GM15510 (cell line): ENCODE data around the gene LTBP1.

Experiments used
- POLR2A ChIP-seq: IDR thresholded peaks from 3 replicates; pipeline ENCODE4 v1.6.1; 2011; ENCODE audit warnings: borderline replicate concordance; ENCODE audit not compliant: insufficient read length; ENCODE audit errors: extremely low read depth

Gene LTBP1

GRCh38 chr2:33395034-33395433, 448.3 kb downstream of the LTBP1 start:
- TF ChIP-seq POLR2A = no peak

- TF ChIP-seq POLR2A = no peak
Observed at GRCh38 chr2:33395655-33396249, 449.0 kb downstream of the LTBP1 start.

DNA sequence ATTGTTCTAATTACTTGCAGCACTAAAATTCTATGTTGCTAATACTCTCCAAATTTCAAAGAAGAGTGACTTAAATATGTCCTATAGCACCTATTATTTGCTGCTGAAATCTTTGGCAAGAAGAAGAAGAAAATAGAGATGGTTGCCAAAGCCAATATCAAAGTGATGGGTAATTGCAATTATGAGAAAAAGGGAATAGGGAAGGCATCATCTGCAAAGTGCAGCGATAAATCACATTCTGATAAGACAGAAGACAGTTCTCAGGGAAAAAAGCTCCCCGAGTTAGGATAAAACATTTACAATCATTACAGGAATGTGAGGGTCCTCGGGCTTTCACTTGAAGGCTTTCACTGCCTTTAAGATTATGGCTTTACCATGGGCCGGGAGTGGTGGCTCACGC, 457.6 kb downstream of the LTBP1 start:
- TF ChIP-seq POLR2A = no peak

GRCh38 chr2:33406622-33407021, 459.9 kb downstream of the LTBP1 start:
- TF ChIP-seq POLR2A = no peak

- no peak for TF ChIP-seq POLR2A
Observed at GRCh38 chr2:33408109-33408508, 461.4 kb downstream of the LTBP1 start.

DNA sequence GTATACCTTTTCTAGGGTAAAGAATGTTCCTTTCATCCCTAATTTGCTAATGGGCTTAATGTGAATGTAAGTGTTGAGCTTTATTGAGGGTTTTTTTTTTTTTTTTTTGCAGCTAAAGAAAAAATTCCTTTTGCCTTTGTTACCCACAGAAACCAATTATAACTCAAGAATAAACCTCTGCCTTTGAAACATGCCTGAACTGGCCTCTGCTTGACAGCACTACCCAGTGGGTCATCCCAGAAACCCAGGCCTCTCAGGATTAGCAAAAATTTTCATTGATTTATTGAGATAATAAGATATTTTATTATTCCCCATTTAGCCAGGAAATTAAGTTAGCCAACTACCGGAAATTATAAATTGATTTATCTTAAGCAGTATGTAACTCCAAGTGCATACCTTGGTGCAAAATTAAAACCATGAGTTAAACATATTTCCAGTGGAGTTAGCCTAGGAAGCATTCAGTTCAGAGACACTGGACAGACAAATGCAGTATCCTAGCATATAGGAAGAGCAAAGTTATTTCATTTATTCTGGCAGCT, 462.7 kb downstream of the LTBP1 start:
- no peak for TF ChIP-seq POLR2A

DNA sequence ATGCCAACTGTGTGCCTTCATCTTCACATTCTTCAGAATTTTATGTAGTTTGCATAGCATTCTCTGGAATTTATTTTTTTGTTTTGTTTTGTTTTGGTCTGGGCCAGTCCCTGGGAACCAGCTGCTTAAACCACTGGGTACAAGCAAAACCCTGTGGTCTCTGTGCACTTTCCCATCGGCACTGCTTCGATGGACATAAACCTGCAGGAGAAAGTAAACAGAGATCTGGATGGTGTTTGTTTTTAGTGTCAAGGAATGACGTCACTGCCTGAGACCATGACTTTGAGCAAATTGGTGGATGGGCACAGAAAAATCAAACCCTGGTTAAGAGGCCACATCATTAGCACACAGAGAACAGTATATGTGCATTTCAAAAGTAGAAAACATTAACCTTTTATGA, 465.0 kb downstream of the LTBP1 start:
- TF ChIP-seq POLR2A = no peak

DNA sequence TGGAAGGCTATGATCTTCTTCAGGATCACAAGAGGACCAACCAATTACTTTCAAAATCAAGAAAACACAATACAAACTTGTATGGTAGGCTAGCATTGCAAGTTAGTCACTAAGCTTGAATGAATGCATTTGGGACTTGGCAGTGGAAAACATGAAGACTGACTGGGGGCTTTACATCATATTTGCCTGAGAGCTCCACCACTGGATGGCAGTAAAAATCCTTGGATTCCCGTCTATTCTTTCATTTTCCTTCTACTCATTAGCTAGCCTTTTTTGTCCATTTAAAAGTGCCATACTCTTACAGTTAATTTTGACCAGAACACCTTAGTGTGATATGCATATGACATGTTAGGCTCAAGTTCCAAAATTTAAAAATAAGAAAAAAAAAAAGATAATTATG, 466.2 kb downstream of the LTBP1 start:
- no peak for TF ChIP-seq POLR2A

- no peak for TF ChIP-seq POLR2A
Observed at GRCh38 chr2:33419581-33420200, 472.9 kb downstream of the LTBP1 start.

- no peak for TF ChIP-seq POLR2A
Observed at GRCh38 chr2:33420726-33421125, 474.0 kb downstream of the LTBP1 start.

GRCh38 chr2:33421820-33422219, 475.1 kb downstream of the LTBP1 start:
- TF ChIP-seq POLR2A = no peak

DNA sequence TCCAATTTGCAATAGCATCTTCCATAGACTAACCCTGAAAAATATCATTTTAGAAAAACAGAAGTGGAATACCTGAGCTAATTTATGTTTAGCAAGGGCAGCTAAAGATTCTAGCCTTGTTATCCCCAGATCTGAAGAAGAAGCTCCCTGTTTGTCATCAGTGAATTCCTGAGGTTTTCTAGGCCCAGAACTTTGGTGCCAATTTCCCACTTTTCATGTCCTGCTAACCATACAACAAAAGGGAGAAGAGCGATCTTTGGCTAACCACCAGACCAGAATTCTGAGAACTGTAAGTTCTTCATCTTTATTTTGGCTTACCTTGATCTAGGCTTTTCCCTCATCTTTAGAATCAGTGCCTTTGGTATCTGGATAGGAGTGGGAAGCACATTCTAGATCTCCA, 478.4 kb downstream of the LTBP1 start:
- no peak for TF ChIP-seq POLR2A

DNA sequence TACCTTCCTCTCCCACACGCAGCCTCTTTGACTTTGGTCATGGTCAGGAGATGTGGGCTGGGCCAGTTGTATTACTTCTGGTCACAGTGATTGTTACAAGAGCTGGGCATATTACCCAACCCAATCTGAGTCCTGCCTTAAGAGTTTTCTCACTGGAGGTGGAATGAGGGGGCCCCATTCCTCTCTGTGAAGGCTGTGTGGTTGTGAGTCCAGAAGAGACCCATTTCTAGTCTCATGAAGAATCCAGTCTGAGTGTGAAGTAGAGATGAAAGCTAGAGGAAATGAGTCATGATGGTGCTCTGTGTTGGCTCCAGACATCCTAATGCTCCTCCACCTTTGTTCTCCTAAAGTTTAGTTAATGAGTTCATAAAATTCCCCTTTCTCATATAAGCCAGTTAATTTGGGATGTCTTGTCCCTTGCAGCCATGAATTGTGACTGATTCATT, 478.9 kb downstream of the LTBP1 start:
- no peak for TF ChIP-seq POLR2A

GRCh38 chr2:33426666-33427231, 480.0 kb downstream of the LTBP1 start:
- TF ChIP-seq POLR2A = no peak

GRCh38 chr2:33430077-33430476, 483.3 kb downstream of the LTBP1 start:
- TF ChIP-seq POLR2A = no peak

DNA sequence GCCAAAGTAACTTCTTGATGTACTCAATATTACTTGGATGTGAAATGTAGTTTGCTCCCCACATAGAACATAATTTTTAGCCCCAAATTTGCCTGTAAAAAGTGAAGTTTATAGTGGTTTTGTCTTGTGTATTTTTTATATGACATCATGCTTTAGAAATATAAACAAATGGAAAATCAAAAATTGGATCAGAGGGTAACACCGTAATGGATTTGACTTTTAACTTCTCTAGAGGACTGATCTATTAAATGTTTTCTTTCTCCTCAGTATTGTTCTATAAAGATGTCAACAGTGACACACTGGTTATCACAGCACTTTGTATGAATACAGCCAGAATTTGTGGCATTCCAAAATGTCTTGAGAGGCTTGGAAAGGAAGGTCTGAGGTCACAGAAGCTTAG, 484.1 kb downstream of the LTBP1 start:
- no peak for TF ChIP-seq POLR2A
